Motor neuron (in vitro differentiated cells): ENCODE results near the gene TSHZ2. TPM values are rescaled to one million over a fixed set of nuclear protein-coding genes. Genes with fewer than 3 reads are reported as not detected.
"Not testable (repeated sequence)": the region's sequence is repeated elsewhere in the genome, so short reads cannot be mapped to it uniquely, and the experiment has no call there.

Experiments
- ATAC-seq, 8 experiments: fragments of 200-7000 bp; cut with Tn5 transposase; replicated peaks in 6 of 8; 2 replicates each; pipeline ENCODE4 v1.8.0; 2021; ENCODE audit warnings: mild to moderate bottlenecking in 8 of 8, moderate library complexity in 8 of 8
- H3K27ac ChIP-seq, 2 donors: fragments of 250-450 bp; sonication (Bioruptor Pico); 2 replicates each; pipeline ENCODE4 v1.9.0; 2021; ENCODE audit warnings: antibody characterized with exemption in 2 of 2, mild to moderate bottlenecking in 2 of 2, moderate library complexity in 1 of 2
- H3K4me1 ChIP-seq, 2 donors: fragments of 250-450 bp; sonication (Bioruptor Pico); replicated peaks in 1 of 2; 2 replicates each; pipeline ENCODE4 v1.6.1; 2021; ENCODE audit warnings: antibody characterized with exemption in 2 of 2, mild to moderate bottlenecking in 2 of 2, moderate library complexity in 1 of 2
- H3K4me3 ChIP-seq, 5 donors: fragments of 250-450 bp; sonication (Bioruptor Pico); 2 replicates each; pipeline ENCODE4 v1.9.0; 2021; ENCODE audit warnings: antibody characterized with exemption in 5 of 5, mild to moderate bottlenecking in 5 of 5, moderate library complexity in 4 of 5
- WGBS, 10 experiments: fragments of 450-650 bp; shearing (Covaris generic); methylation state at CpG; one replicate each; pipeline ENCODE4 v1.0.0; 2022; 5-methylcytosine and 5-hydroxymethylcytosine counted together
- in situ Hi-C, 9 experiments: fragments of 400-800 bp; cut with MboI; loops; one replicate each; pipeline ENCODE4 v1.15.0; 2021; ENCODE audit warnings: low sequenced_read_pairs in 9 of 9, low pct_unique_long_range_greater_than_20kb in 2 of 9; ENCODE audit not compliant: unreplicated experiment in 9 of 9
- total RNA-seq, 8 experiments: library from RNA; unstranded; fragments of 300-600 nt; gene quantifications; 2 replicates each; pipeline versions ENCODE4 v1.2.3 to v1.2.4, GENCODE V29; 2022

The TSHZ2 gene
- total RNA-seq, 8 experiments from 2014 or later = 11.4 to 125 (median 47.7) TPM

DNA sequence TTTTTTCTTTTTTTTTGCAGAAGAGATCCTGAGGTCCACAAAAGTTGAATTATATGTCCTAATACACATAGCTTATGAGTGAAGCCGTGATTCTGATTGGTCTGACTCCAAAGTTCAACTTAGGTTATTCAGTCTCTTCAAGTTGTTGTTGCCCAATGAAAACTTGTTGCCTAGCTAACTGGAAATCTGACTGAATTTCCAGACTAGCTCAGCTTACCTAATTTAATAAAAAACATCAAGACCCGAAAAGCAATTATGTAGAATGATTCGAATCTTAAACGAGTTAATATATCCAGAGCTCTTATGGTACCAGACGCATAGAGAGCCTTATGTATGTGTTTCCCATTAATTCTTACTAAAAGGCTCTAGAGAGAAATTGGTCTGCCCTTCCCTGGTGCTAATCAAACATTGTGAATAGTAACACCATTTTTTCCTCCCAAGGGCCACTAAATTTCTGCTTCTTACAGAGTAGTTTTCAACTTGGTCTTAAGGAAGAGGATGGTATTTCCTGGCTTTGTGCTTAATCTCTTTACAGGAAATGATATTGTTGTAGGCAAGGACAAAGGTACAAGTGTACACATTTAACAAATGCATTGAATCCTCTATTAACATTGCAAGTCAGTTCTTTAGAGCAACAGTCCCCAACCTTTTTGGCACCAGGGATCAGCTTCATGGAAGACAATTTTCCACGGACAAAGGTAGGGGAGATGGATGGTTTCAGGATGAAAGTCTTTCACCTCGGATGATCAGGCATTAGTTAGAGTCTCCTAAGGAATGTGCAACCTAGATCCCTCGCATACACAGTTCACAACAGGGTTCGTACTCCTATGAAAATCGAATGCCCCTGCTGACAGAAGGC lies 107.9 kb downstream of the TSHZ2 start:
- H3K4me3 ChIP-seq = no peak overlapping the region
- ATAC-seq = no peak
- H3K27ac ChIP-seq = no peak overlapping the region
- peaks cover 13 to 17% of the 10 kb centered on the region in 2 donors for H3K4me1 ChIP-seq
- WGBS, 10 experiments = 72 to 100% (median 93%) methylated on average over 1 to 10 of the region's 10 CpGs
- in situ Hi-C loops = no loop called here

DNA sequence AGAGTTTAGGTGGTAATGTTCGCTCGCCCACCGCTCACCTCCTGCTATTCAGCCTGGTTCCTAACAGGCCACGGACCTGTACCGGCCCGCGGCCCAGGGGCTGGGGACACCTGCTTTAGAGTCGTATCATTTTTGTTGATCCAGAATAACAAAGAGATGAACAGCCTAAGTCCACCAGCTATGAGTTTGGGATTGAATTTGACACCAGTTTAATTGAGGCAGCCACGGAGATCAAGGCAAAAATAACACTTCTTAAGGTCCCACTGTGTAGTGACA lies 108.5 kb downstream of the TSHZ2 start:
- no peak overlapping the region for H3K4me3 ChIP-seq
- in situ Hi-C loops = no loop called here
- peaks cover 13 to 17% of the 10 kb centered on the region in 2 donors for H3K4me1 ChIP-seq
- no peak overlapping the region for H3K27ac ChIP-seq
- ATAC-seq = no peak
- WGBS, 10 experiments = 80 to 100% (median 95%) methylated on average over 1 to 9 of the region's 9 CpGs; no CpG with 5 or more reads in 1 of the 10 experiments

DNA sequence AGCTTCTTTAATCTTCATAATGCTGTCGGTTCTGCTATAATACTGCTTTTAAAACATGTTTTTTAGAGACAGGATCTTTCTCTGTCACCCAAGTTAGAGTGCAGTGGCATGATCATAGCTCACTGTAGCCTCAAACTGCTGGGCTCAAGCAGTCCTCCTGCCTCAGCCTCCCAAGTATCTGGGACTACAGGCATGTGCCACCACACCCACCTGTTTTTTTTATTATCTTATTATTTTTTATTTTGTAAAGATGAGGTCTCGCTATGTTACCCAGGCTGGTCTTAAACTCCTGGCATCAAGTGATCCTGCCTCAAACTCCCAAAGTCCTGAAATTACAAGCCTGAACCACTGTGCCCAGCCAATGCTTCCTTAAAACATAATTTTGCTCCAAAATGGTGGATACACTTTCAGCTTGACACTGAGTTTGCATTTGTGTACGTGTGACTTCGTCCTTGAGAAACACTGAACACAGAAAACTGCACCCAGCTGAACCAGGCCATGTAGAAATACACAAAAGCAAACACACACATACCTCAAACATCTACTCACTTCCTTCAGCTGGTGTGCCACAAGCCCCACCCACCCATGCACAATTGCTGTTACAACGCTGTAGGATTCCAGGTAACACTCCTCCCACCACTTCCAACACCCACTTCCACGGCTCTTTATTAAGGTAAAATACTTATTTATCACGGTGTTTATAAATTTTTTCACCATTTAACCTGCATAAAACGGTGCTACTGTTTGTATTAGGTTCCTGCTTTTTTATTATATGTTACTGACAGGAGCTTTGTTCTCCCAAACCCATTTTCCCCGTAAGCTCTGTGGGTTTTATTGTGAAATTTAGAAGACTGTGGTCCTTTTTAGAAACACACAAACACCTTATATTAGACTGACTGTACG lies 109.1 kb downstream of the TSHZ2 start:
- ATAC-seq = peak in 2 of 8 experiments; percentile 36 to 48
- Histone ChIP-seq H3K4me3 (no peak overlapping the region), H3K4me1 (peaks cover 13 to 17% of the 10 kb centered on the region in 2 donors), H3K27ac (no peak overlapping the region)
- 75 to 100% (median 88%) methylated on average over 1 to 10 of the region's 10 CpGs for WGBS, 10 experiments
- in situ Hi-C loops = no loop called here

DNA sequence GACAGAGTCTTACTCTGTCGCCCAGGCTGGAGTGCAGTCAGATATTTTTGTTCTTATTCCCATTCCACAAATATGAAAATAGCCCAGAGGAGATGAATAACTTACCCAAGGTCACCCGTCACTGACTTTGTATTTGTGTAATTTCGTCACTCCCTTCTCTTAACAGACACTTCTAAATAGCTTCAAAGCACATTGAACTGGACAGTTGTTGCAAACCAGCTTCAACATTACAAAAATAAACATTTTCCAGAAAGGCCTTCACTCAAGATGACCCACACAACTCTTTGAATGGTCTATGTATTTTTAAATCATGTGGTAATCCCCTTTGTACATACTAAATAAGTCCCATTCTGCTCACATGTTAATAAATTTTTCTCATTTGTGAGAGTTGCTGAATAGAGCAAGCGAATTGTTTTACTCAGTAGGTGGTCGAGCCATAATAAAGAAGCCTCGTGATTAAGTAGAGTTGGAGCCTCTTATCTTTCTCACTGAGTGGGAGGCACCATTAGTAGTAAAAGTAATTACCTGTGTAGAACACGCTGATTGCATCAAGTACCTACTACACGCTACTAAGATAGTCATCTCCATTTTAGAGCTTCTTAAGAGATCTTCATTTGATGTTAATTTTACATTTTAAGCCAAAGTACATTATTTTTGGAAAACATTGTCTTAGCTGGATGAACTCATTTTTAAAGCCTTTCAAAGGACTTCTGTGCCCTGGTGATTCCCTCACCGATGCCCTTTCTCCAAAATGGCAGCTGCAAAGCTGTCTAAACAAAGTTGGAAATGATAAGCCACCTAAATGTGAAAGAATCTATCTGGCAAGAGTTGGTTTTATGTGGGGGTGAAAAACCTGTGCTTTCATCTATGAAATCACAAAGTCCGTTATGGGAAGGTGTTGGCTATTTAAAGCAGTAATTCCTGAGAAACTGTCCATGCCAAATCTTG lies 110.0 kb downstream of the TSHZ2 start:
- Histone ChIP-seq H3K4me1 (peaks cover 9% of the 10 kb centered on the region in 2 donors), H3K4me3 (no peak overlapping the region), H3K27ac (no peak overlapping the region)
- in situ Hi-C loops = no loop called here
- WGBS, 10 experiments = 68 to 100% (median 74%) methylated on average over 2 to 9 of the region's 10 CpGs; no CpG with 5 or more reads in 1 of the 10 experiments
- no peak for ATAC-seq

DNA sequence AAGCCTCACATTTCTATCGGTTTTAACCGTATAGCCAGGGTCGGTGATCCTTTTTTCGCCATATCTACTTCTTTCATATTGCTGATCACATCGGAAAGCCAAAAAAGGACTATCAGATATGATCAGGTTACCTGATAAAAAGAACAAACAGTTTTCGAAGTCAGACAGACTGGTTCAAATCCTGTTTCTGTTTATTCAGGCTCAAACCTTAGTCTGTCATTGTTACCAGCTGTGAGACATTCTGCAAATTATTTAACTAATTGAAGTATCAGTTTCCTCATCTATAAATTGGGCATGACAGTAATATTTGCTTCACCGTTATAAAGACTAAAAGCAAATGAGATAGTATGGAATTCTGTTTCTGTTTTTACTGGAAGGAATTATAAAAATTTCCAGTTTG lies 111.3 kb downstream of the TSHZ2 start:
- peaks cover 0 to 4% of the 10 kb centered on the region in 2 donors for H3K4me1 ChIP-seq
- WGBS, 10 experiments = 88 to 100% (median 95%) methylated on average over 3 to 7 of the region's 7 CpGs
- no peak overlapping the region for H3K27ac ChIP-seq
- H3K4me3 ChIP-seq = no peak overlapping the region
- in situ Hi-C loops = no loop called here
- ATAC-seq = no peak

DNA sequence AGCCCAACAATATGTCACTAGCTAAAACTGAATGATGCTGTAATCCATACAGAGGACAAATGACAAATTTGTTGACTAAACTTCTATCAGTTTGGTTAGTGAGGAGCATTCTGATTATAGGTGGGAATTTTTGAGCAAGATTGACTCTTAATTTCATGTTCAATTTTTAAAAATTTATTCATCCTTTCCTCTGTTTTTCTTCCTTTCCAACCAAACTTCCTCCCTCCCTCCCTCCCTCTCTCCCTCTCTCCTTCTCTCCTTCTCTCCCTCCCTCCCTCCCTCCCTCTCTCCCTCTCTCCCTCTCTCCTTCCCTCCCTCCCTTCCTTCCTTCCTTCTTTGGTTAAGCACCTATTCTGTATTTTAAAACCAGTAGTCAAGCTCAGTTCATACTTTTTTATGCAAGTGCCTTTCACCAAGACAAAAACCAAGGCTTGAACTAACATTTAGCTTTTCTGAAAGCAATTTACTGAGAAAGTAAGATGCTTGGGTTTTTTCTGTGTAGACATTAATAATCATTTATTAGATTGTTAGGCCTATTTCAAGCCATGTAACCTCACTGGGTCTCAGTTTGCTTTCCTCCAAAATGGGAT lies 112.3 kb downstream of the TSHZ2 start:
- Histone ChIP-seq H3K27ac (no peak overlapping the region), H3K4me1 (peaks cover 0 to 4% of the 10 kb centered on the region in 2 donors), H3K4me3 (no peak overlapping the region)
- in situ Hi-C loops = no loop called here
- ATAC-seq = no peak

DNA sequence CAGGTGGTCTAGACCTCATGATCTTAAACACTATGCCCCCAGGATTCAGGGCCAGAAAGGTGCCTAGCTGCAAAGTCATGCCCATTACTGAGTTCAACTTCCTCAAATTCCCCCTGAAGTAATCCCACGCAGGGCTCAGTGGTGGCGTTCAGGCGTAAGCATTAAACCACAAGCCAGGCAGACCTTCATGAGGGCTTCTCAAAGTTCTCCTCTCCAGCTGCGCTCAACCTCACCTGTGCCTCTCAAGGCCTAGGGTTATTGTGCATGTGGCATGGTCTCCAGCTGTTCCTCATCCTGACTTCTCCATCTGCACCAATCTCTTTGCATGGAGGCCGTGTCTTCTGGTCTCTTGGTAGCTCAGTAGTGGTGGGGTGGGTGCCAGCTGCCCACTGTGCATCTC lies 113.6 kb downstream of the TSHZ2 start:
- in situ Hi-C loops = no loop called here
- ATAC-seq = no peak
- Histone ChIP-seq H3K4me1 (peaks cover 0 to 4% of the 10 kb centered on the region in 2 donors), H3K4me3 (no peak overlapping the region), H3K27ac (no peak overlapping the region)
- WGBS, 10 experiments = 90 to 100% (median 96%) methylated on average over 3 to 5 of the region's 5 CpGs; no CpG with 5 or more reads in 5 of the 10 experiments

DNA sequence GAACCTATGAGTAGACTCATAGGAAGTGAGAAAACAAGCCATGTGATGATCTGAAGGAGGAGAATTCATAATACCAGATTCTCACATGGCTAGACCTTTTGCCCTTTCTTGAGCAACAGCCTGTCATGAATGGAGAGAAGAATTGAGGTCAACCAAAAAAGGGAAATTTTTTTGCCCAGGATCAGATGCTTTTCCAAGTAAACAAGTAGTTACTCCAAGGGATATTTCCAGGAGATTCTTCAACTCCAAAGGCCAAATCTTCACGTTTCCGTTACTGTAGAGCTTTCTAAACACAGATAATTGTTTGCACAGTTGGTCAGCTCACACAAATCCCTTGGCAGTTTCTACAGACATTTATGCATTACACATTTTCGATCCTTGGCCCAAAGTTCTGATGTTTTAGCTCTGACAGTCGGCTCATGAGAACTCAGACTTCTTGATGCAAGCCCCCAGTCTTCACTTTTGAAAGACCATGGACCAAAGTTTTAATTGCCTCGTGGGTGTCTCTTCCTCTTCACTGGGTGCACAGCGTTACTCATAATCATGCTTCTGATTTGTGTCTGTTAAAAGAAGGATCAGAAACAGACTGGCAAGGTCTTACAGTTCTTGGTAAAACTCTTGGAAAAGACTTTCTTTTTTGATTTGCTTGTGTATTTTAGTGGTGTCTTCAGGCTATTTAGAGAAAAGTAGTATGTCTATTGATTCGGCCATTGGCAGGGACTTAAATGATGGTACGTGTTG lies 115.0 kb downstream of the TSHZ2 start:
- 27 to 93% (median 82%) methylated on average over 1 to 8 of the region's 8 CpGs for WGBS, 10 experiments
- in situ Hi-C loops = no loop called here
- no peak overlapping the region for H3K27ac ChIP-seq
- ATAC-seq = no peak
- H3K4me3 ChIP-seq = no peak overlapping the region
- peaks cover 0 to under 1% of the 10 kb centered on the region in 2 donors for H3K4me1 ChIP-seq

DNA sequence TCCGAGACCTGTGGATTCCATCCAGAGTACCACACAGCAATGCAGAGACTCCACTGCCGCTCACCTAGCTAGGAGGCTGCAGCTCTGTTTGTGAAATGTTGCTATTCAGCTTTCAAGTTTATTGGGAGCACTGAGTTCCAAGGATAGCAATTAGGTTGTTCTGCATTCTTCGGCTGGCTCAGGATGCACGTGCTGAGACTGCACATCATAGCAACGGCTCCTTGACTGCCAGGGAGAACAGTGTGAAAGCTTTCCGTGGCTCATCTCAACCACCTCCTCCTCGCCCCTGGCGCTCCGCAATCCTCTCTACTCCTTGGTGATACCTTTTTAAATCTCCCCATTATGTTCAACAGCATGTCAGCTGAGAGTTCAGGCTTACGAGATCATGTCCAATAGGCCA lies 116.6 kb downstream of the TSHZ2 start:
- Histone ChIP-seq H3K4me3 (no peak overlapping the region), H3K4me1 (no peaks in the 10 kb centered on the region), H3K27ac (no peak overlapping the region)
- 50 to 100% (median 94%) methylated on average over 1 to 9 of the region's 10 CpGs; no CpG with 5 or more reads in 1 of the 10 experiments for WGBS, 10 experiments
- in situ Hi-C loops = no loop called here
- peak in 1 of 8 experiments; percentile 90 for ATAC-seq

DNA sequence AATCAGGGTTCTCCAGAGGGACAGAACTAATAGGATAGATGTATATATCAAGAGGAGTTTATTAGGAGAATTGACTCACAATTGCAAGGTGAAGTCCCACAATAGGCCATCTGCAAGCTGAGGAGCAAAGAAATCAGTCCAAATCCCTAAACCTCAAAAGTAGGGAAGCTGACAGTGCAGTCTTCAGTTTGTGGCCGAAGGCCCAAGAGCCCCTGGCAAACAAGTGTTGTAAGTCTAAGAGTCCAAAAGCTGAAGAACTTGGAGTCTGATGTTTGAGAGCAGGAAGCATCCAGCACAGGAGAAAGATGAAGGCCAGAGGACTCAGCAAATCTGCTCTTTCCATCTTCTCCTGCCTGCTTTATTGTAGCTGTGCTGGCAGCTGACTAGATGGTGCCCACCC lies 117.7 kb downstream of the TSHZ2 start:
- H3K4me1 ChIP-seq, H3K4me3 ChIP-seq, in situ Hi-C loops, ATAC-seq, H3K27ac ChIP-seq: not testable (repeated sequence)
- 40 to 83% (median 80%) methylated on average over 1 of the region's 1 CpG; no CpG with 5 or more reads in 7 of the 10 experiments for WGBS, 10 experiments

DNA sequence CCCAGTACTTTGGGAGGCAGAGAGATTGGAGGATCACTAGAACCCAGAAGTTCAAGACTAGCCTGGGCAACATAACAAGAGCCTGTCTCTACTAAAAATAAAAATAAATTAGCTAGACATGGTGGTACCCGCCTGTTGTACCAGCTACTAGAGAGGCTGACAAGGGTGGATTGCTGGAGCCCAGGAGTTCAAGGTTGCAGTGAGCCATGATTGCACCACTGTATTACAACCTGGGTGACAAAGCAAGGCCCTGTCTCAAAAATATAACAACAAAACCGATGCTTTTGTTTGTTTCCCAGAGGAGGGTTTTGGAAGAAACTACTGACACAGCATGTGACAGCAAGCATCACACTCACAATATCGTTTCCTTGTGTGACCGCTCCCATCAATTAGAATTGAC lies 119.6 kb downstream of the TSHZ2 start:
- in situ Hi-C loops = no loop called here
- Histone ChIP-seq H3K27ac (no peak overlapping the region), H3K4me1 (no peaks in the 10 kb centered on the region), H3K4me3 (no peak overlapping the region)
- 73 to 100% (median 89%) methylated on average over 2 to 4 of the region's 4 CpGs; no CpG with 5 or more reads in 6 of the 10 experiments for WGBS, 10 experiments
- ATAC-seq = no peak
